ENCODE data around the gene CLEC11A.
"Not testable (repeated sequence)": the region's sequence is repeated elsewhere in the genome, so short reads cannot be mapped to it uniquely, and the experiment has no call there.

The CLEC11A gene

DNA sequence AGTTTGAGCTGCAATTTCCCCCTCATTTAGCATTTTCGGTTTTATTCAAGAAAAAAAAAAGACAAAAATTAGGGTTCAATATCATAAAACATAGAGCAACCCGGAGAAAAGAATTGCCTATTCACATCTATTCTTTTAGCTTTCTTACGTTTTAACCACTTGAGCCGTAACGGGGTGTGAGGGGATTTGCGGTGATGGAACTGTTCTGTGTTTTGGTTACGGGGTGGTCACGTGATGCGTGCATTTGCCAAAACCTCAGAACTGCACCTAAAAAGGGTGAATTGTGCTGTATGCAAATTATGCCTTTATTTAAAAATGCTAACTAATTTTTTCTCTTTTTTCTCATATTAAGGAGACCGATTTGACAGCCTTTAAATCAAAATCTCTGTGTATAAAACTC is 22.1 kb downstream of the CLEC11A start:
- H3K4me3 ChIP-seq (ENCODE audit: low read depth, low read length) = no peak overlapping the region
- no peak for DNase-seq (ENCODE audit: low read depth)
- TF ChIP-seq CTCF (IDR thresholded peaks at IDR 0.05; ENCODE audit: control insufficient read depth, extremely low read depth, insufficient read depth) = no peak

GRCh38 chr19:50747141-50747540 is 24.0 kb downstream of the CLEC11A start:
- DNase-seq (ENCODE audit: low read depth); H3K4me3 ChIP-seq (ENCODE audit: low read depth, low read length): not testable (repeated sequence)

GRCh38 chr19:50749490-50749889 is 26.3 kb downstream of the CLEC11A start:
- DNase-seq (ENCODE audit: low read depth) = no peak
- H3K4me3 ChIP-seq (ENCODE audit: low read depth, low read length) = no peak overlapping the region
- no peak for TF ChIP-seq CTCF (IDR thresholded peaks at IDR 0.05; ENCODE audit: control insufficient read depth, extremely low read depth, insufficient read depth)

- DNase-seq (ENCODE audit: low read depth) = no peak
These were observed 26.8 kb downstream of the CLEC11A start for GRCh38 chr19:50750010-50750409.

GRCh38 chr19:50753879-50754278 is 30.7 kb downstream of the CLEC11A start:
- TF ChIP-seq CTCF (IDR thresholded peaks at IDR 0.05; ENCODE audit: control insufficient read depth, extremely low read depth, insufficient read depth) = no peak
- no peak overlapping the region for H3K4me3 ChIP-seq (ENCODE audit: low read depth, low read length)
- DNase-seq (ENCODE audit: low read depth) = no peak

More at GRCh38 chr19:50750010-50750409, 26.8 kb downstream of the CLEC11A start:
- no peak for TF ChIP-seq CTCF (IDR thresholded peaks at IDR 0.05; ENCODE audit: control insufficient read depth, extremely low read depth, insufficient read depth)
- no peak overlapping the region for H3K4me3 ChIP-seq (ENCODE audit: low read depth, low read length)

GRCh38 chr19:50756244-50756643 is 33.1 kb downstream of the CLEC11A start:
- not testable (repeated sequence) for H3K4me3 ChIP-seq (ENCODE audit: low read depth, low read length); DNase-seq (ENCODE audit: low read depth)

GRCh38 chr19:50757624-50758023 is 34.5 kb downstream of the CLEC11A start:
- not testable (repeated sequence) for DNase-seq (ENCODE audit: low read depth); H3K4me3 ChIP-seq (ENCODE audit: low read depth, low read length)

- H3K4me3 ChIP-seq (ENCODE audit: low read depth, low read length); DNase-seq (ENCODE audit: low read depth): not testable (repeated sequence)
These were observed 35.9 kb downstream of the CLEC11A start for GRCh38 chr19:50759076-50759475.

GRCh38 chr19:50759886-50760285 is 36.7 kb downstream of the CLEC11A start:
- H3K4me3 ChIP-seq (ENCODE audit: low read depth, low read length) = no peak overlapping the region
- DNase-seq (ENCODE audit: low read depth) = no peak
- TF ChIP-seq CTCF (IDR thresholded peaks at IDR 0.05; ENCODE audit: control insufficient read depth, extremely low read depth, insufficient read depth) = no peak

- DNase-seq (ENCODE audit: low read depth); H3K4me3 ChIP-seq (ENCODE audit: low read depth, low read length): not testable (repeated sequence)
These were observed 38.3 kb downstream of the CLEC11A start for GRCh38 chr19:50761501-50761900.

- not testable (repeated sequence) for H3K4me3 ChIP-seq (ENCODE audit: low read depth, low read length); DNase-seq (ENCODE audit: low read depth)
These were observed 40.4 kb downstream of the CLEC11A start for GRCh38 chr19:50763521-50763920.
